Endodermal cell (in vitro differentiated cells): ENCODE data around the gene VPS39. TPM values are rescaled to one million over a fixed set of nuclear protein-coding genes. Genes with fewer than 3 reads are reported as not detected.

Experiments
- DNase-seq: peaks from one replicate; pipeline ENCODE4 v3.0.0-alpha.2; 2017
- H3K27ac ChIP-seq: 2 replicates; pipeline ENCODE4 v1.5.1; 2013; ENCODE audit warnings: mild to moderate bottlenecking, low read depth, low read length, moderate library complexity
- H3K27me3 ChIP-seq: 2 replicates; pipeline ENCODE4 v1.6.1; 2013; ENCODE audit warnings: mild to moderate bottlenecking, low read length, moderate library complexity; ENCODE audit not compliant: insufficient read depth, control insufficient read depth, poor library complexity, severe bottlenecking
- H3K36me3 ChIP-seq: 2 replicates; pipeline ENCODE4 v1.7.0; 2013; ENCODE audit warnings: mild to moderate bottlenecking, low read length, moderate library complexity; ENCODE audit not compliant: control insufficient read depth, insufficient read depth
- H3K4me1 ChIP-seq: one replicate; pipeline ENCODE4 v1.7.0; 2013; ENCODE audit warnings: low read length; ENCODE audit not compliant: control insufficient read depth, insufficient read depth
- H3K4me3 ChIP-seq: 2 replicates; pipeline ENCODE4 v1.5.1; 2013; ENCODE audit warnings: mild to moderate bottlenecking, low read length, moderate library complexity
- H3K9ac ChIP-seq: 2 replicates; pipeline ENCODE4 v1.6.1; 2013; ENCODE audit warnings: mild to moderate bottlenecking, low read length, moderate library complexity; ENCODE audit not compliant: poor library complexity, severe bottlenecking; ENCODE audit errors: extremely low read depth
- H3K9me3 ChIP-seq: 2 replicates; pipeline ENCODE4 v1.6.1; 2013; ENCODE audit warnings: mild to moderate bottlenecking, low read length, moderate library complexity; ENCODE audit not compliant: control insufficient read depth
- H3K27ac Mint-ChIP-seq: 2 replicates; pipeline ENCODE4 v1.8.0; 2020; ENCODE audit warnings: mixed read lengths
- H3K27me3 Mint-ChIP-seq: 2 replicates; pipeline ENCODE4 v1.8.0; 2021; ENCODE audit warnings: mild to moderate bottlenecking, mixed read lengths; ENCODE audit not compliant: insufficient read depth
- H3K36me3 Mint-ChIP-seq: 2 replicates; pipeline ENCODE4 v1.8.0; 2020; ENCODE audit warnings: low read depth, mixed read lengths
- H3K4me1 Mint-ChIP-seq: 2 replicates; pipeline ENCODE4 v1.8.0; 2020; ENCODE audit warnings: mixed read lengths
- H3K4me3 Mint-ChIP-seq: 2 replicates; pipeline ENCODE4 v1.8.0; 2020; ENCODE audit warnings: mild to moderate bottlenecking, moderate library complexity, mixed read lengths
- H3K9me3 Mint-ChIP-seq: 2 replicates; pipeline ENCODE4 v1.8.0; 2020; ENCODE audit warnings: mild to moderate bottlenecking, mixed read lengths
- WGBS, 2 experiments: methylation state at CpG; one replicate each; pipeline versions ENCODE4 v1.1.5 to v1.1.7; 2013; ENCODE audit warnings: missing lambda C conversion rate in 2 of 2, mixed read lengths in 1 of 2; ENCODE audit not compliant: insufficient coverage in 1 of 2, insufficient read length in 1 of 2; 5-methylcytosine and 5-hydroxymethylcytosine counted together
- total RNA-seq, 2 donors: library from RNA; stranded (reverse); fragmentation: NEBNext Ultra II Directional in 1 of 2; extraction: Animal tissue kit (Norgen Biotek cat#: 25700) in 1 of 2; gene quantifications; 2 replicates in 1 of 2; 3 replicates in 1 of 2; pipeline ENCODE4 v1.2.1, GENCODE V29; 2021
- TF ChIP-seq, protein P1 (sequence below): fragments of 200-600 bp; sonication (generic); conservative IDR thresholded peaks from 2 replicates; pipeline ENCODE4 v1.5.0; 2021; ENCODE audit warnings: antibody characterized with exemption, mild to moderate bottlenecking

The VPS39 gene
- total RNA-seq, 2 donors from 2014 or later: 60.4 to 69.8 TPM

DNA sequence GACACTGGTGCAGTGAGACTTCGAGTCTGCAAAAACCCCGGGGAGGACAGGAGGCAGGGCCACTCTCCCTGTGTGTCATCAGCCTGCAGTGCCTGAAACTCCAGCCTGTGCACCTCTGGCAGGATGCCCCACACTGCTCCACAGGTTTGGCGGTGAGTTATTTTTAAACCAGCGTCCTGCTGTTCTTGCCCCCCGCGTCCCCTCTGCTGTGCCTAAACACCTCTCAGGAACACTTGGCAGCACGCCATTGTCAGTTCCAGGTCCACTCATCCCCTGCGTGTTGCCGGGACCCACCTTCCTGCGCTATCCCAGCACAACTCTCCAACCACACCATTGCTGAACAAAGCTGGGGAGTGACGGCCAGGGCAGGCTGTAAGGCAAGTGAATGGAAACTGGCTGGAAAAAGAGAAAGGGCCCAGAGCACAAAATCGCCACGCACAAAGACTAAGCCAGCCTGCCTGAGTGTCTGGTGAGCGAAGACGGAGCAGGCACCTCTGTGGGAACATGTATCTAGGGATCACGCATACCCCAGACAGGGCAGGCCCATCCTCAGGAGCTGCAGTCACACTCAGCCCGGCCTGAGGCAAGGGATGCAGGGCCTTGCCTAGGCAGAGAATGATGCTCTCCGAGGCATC is 48.6 kb downstream of the VPS39 start:
- H3K9ac ChIP-seq: no peak overlapping the region
- no peaks in the 10 kb centered on the region for H3K9me3 Mint-ChIP-seq

DNA sequence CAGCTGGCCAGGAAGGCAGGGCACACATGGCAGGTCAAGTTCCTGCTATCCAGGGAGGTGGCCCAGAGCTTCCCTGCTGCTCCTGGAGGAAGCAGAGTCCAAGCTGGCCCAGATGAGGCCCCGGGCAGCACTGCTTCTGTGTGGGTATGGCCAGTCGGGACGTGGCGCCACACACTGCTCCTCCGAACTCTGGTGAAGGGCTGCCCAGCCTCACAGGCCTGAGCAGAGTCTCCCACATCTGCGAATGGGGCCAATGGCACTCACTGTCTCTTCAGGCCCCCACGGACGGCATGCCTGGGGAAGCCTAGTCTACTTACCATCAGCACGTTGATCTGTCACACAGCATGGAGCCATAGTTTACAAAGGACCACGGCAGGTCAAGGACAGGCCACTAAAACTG is 49.2 kb downstream of the VPS39 start:
- Histone ChIP-seq H3K9me3 (no peaks in the 10 kb centered on the region), H3K27ac (no peak overlapping the region), H3K9ac (no peak overlapping the region), H3K27me3 (no peaks in the 10 kb centered on the region), H3K36me3 (peaks cover 53% of the 10 kb centered on the region), H3K4me3 (no peak overlapping the region), H3K4me1 (no peaks in the 10 kb centered on the region)
- Mint-ChIP-seq H3K4me1 (peaks cover 8% of the 10 kb centered on the region), H3K27ac (no peak overlapping the region), H3K9me3 (no peaks in the 10 kb centered on the region), H3K27me3 (no peaks in the 10 kb centered on the region), H3K4me3 (no peak overlapping the region), H3K36me3 (peaks cover 36% of the 10 kb centered on the region)
- TF ChIP-seq, protein P1, sequence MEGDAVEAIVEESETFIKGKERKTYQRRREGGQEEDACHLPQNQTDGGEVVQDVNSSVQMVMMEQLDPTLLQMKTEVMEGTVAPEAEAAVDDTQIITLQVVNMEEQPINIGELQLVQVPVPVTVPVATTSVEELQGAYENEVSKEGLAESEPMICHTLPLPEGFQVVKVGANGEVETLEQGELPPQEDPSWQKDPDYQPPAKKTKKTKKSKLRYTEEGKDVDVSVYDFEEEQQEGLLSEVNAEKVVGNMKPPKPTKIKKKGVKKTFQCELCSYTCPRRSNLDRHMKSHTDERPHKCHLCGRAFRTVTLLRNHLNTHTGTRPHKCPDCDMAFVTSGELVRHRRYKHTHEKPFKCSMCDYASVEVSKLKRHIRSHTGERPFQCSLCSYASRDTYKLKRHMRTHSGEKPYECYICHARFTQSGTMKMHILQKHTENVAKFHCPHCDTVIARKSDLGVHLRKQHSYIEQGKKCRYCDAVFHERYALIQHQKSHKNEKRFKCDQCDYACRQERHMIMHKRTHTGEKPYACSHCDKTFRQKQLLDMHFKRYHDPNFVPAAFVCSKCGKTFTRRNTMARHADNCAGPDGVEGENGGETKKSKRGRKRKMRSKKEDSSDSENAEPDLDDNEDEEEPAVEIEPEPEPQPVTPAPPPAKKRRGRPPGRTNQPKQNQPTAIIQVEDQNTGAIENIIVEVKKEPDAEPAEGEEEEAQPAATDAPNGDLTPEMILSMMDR: no peak
- WGBS, 2 experiments: 86 to 96% methylated on average over 9 to 10 of the region's 10 CpGs
- DNase-seq: no peak

More for the DNA sequence above, 48.6 kb downstream of the VPS39 start:
- H3K4me3 Mint-ChIP-seq: no peak overlapping the region
- H3K27me3 ChIP-seq: no peaks in the 10 kb centered on the region
- 91 to 95% methylated on average over 13 to 18 of the region's 18 CpGs for WGBS, 2 experiments
- DNase-seq: no peak
- peaks cover 41% of the 10 kb centered on the region for H3K36me3 Mint-ChIP-seq
- H3K4me1 ChIP-seq: no peaks in the 10 kb centered on the region
- peaks cover 58% of the 10 kb centered on the region for H3K36me3 ChIP-seq
- H3K27ac ChIP-seq: no peak overlapping the region
- TF ChIP-seq, protein P1: no peak
- H3K4me3 ChIP-seq: no peak overlapping the region
- no peak overlapping the region for H3K27ac Mint-ChIP-seq
- no peaks in the 10 kb centered on the region for H3K27me3 Mint-ChIP-seq
- no peaks in the 10 kb centered on the region for H3K9me3 ChIP-seq
- H3K4me1 Mint-ChIP-seq: peaks cover 8% of the 10 kb centered on the region

DNA sequence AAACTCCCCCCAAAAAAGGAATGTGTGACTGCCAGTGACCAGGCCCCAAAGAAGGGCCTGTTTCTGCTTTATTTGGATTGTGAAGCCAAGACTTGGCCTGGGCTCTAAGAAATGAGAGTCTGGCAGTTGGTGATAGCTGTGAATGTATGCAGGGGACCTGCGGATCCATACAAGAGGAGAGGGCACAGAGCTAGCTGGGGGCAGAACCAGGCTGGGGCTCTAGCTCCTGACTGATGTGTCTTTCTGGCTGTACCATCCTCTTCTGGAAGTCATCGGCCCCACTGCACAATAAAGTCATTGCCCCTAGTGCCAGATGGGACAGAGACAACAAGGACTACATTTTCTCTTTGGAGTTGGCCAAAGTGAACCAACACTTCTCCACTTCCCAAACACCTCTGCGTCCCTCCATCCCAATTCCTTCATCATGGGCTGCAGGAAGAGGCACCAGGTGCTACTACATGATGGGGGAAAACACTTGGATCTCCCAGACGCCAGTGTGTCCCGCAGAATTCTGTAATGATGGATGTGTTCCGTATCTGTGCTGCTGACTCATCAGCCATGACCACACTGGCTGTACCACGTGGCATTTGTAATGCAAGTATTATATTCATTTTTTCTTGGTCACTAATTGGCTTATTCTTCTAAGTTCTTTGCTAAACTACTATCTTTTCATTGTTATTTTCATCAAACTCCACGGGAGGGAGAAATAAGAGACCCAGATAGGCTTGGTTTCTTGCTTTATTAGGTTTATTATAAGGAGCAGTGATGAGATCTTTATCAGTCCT is 49.9 kb downstream of the VPS39 start:
- no peaks in the 10 kb centered on the region for H3K4me1 ChIP-seq
- H3K36me3 ChIP-seq: peaks cover 45% of the 10 kb centered on the region
- no peak overlapping the region for H3K4me3 Mint-ChIP-seq
- H3K27me3 ChIP-seq: no peaks in the 10 kb centered on the region
- H3K27ac Mint-ChIP-seq: no peak overlapping the region
- peaks cover 8% of the 10 kb centered on the region for H3K4me1 Mint-ChIP-seq
- TF ChIP-seq, protein P1: no peak
- WGBS, 2 experiments: 91 to 98% methylated on average over 5 to 8 of the region's 8 CpGs
- H3K4me3 ChIP-seq: no peak overlapping the region
- no peak for DNase-seq
- H3K9me3 ChIP-seq: no peaks in the 10 kb centered on the region
- H3K9ac ChIP-seq: no peak overlapping the region
- H3K27ac ChIP-seq: no peak overlapping the region
- H3K36me3 Mint-ChIP-seq: peaks cover 31% of the 10 kb centered on the region
- no peaks in the 10 kb centered on the region for H3K9me3 Mint-ChIP-seq
- H3K27me3 Mint-ChIP-seq: no peaks in the 10 kb centered on the region
